Testis (tissue), 3 donors: ENCODE measurements around the gene RARS2. TPM values are rescaled to one million over a fixed set of nuclear protein-coding genes. Genes with fewer than 3 reads are reported as not detected.

Source experiments
- DNase-seq: peaks from one replicate; pipeline ENCODE4 v3.0.0-alpha.2; 2019
- H3K27ac ChIP-seq, 2 donors: fragments of 200-600 bp; sonication (generic); one replicate each; pipeline ENCODE4 v1.5.1; 2019
- H3K27me3 ChIP-seq: fragments of 200-600 bp; sonication (generic); one replicate; pipeline ENCODE4 v1.5.1; 2019
- H3K36me3 ChIP-seq: fragments of 200-600 bp; sonication (generic); one replicate; pipeline ENCODE4 v1.5.1; 2017; ENCODE audit warnings: low read depth; ENCODE audit errors: missing control alignments
- H3K4me1 ChIP-seq: fragments of 200-600 bp; sonication (generic); one replicate; pipeline ENCODE4 v1.5.1; 2019
- H3K4me3 ChIP-seq, 2 donors: fragments of 200-600 bp; sonication (generic); one replicate each; pipeline ENCODE4 v1.5.1; 2017 to 2019
- H3K9me3 ChIP-seq: fragments of 200-600 bp; sonication (generic); one replicate; pipeline ENCODE4 v1.5.1; 2017
- CTCF ChIP-seq, 3 experiments: fragments of 450-650 bp in 2 of 3; fragments of 200-600 bp in 1 of 3; sonication (generic) in 1 of 3; IDR thresholded peaks; one replicate each; pipeline ENCODE4 v1.5.1; 2016 to 2019; ENCODE audit warnings: antibody characterized with exemption in 3 of 3, mild to moderate bottlenecking in 2 of 3, moderate library complexity in 1 of 3
- POLR2A ChIP-seq: fragments of 450-650 bp; IDR thresholded peaks from one replicate; pipeline ENCODE4 v1.6.1; 2017; ENCODE audit warnings: antibody characterized with exemption, mild to moderate bottlenecking, moderate library complexity
- WGBS, 2 donors: methylation state at CpG; one replicate each; pipeline ENCODE4 v1.1.5; 2018; 5-methylcytosine and 5-hydroxymethylcytosine counted together
- intact Hi-C: fragments of 100-400 bp; cut with DNase I; formaldehyde crosslinking; loops from one replicate; pipeline ENCODE4 v1.15.1; 2023; ENCODE audit warnings: low total_unique reads
- polyA plus RNA-seq: library from polyadenylated mRNA; stranded (reverse); fragments of 350-450 nt; fragmentation: Illumina TruSeq; extraction: RNeasy Lipid Tissue Mini Kit (QIAGEN cat#74804); gene quantifications from one replicate; pipeline ENCODE4 v1.2.3, GENCODE V29; 2014; ENCODE audit warnings: low read depth, low replicate concordance; ENCODE audit not compliant: insufficient read depth
- total RNA-seq, 2 donors: library from RNA; depleted of rRNA; stranded (reverse); fragments of >200 nt; gene quantifications; one replicate each; pipeline ENCODE4 v1.2.3, GENCODE V29; 2016

RARS2 gene
- total and polyA plus RNA-seq, 3 donors from 2014 or later: 33.1 to 50.9 (median 35.7) TPM

DNA sequence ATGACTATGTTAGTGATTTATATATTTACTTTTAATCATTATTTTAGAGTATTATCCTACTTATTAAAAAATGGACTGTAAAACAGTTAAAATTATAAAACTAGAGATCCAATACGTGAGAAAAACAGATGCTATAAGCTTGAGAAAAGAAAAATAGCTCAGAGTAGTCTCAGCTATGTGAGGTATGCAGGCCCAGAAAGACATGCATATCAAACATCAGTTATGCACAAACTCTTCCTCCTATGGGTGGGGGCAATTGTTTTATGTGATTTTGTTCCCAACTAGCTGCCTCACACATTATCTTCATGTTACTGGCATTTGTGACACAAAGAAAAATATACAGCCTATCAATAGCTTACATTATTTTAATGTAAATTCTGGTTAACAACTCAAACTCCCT is 28.8 kb downstream of the RARS2 start:
- no peaks in the 10 kb centered on the region for H3K4me1 ChIP-seq
- no peaks in the 10 kb centered on the region for H3K27me3 ChIP-seq
- WGBS, 2 donors: 77 to 87% methylated on average over 1 of the region's 1 CpG
- DNase-seq: no peak
- H3K4me3 ChIP-seq: no peak overlapping the region
- H3K9me3 ChIP-seq: no peaks in the 10 kb centered on the region
- H3K36me3 ChIP-seq: no peaks in the 10 kb centered on the region
- no peak overlapping the region for H3K27ac ChIP-seq
- TF ChIP-seq CTCF (IDR thresholded peaks at IDR 0.05): no peak
- no peak for TF ChIP-seq POLR2A
- intact Hi-C loops: no loop called here

DNA sequence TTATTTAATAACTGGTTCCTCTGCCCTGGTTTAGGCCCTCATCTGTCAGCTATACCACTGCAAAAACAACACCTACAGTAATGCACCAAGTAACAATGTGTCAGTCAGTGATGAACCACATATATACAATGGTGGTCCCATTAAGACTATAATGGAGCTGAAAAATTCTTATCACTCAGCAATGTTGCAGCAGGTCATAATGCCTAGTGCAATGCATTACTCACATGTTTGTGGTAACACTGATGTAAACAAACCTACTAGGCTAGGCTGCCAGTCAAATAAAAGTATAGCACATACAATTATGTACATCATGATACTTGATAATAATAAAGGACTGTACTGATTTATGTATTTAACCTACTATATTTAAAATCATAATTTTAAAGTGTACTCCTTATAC is 31.3 kb downstream of the RARS2 start:
- H3K9me3 ChIP-seq: no peaks in the 10 kb centered on the region
- no peaks in the 10 kb centered on the region for H3K27me3 ChIP-seq
- H3K4me1 ChIP-seq: no peaks in the 10 kb centered on the region
- H3K4me3 ChIP-seq: no peak overlapping the region
- DNase-seq: no peak
- no peaks in the 10 kb centered on the region for H3K36me3 ChIP-seq
- intact Hi-C loops: no loop called here
- TF ChIP-seq CTCF (IDR thresholded peaks at IDR 0.05): no peak
- no peak overlapping the region for H3K27ac ChIP-seq

- no peak overlapping the region for H3K4me3 ChIP-seq
- TF ChIP-seq POLR2A (no peak), CTCF (IDR thresholded peaks at IDR 0.05) (no peak)
- intact Hi-C loops: no loop called here
- no peaks in the 10 kb centered on the region for H3K4me1 ChIP-seq
- no peaks in the 10 kb centered on the region for H3K36me3 ChIP-seq
- H3K27ac ChIP-seq: no peak overlapping the region
- no peaks in the 10 kb centered on the region for H3K9me3 ChIP-seq
- DNase-seq: no peak
- no peaks in the 10 kb centered on the region for H3K27me3 ChIP-seq
Observed at GRCh38 chr6:87555506-87555905, 34.3 kb downstream of the RARS2 start.

- Histone ChIP-seq H3K27me3 (no peaks in the 10 kb centered on the region), H3K27ac (no peak overlapping the region), H3K4me1 (no peaks in the 10 kb centered on the region), H3K4me3 (no peak overlapping the region), H3K36me3 (no peaks in the 10 kb centered on the region), H3K9me3 (no peaks in the 10 kb centered on the region)
- TF ChIP-seq CTCF (IDR thresholded peaks at IDR 0.05) (no peak), POLR2A (no peak)
- DNase-seq: no peak
- WGBS, 2 donors: 85 to 93% methylated on average over 4 of the region's 4 CpGs
- intact Hi-C loops: no loop called here
Observed at GRCh38 chr6:87553159-87553765, 36.5 kb downstream of the RARS2 start.

DNA sequence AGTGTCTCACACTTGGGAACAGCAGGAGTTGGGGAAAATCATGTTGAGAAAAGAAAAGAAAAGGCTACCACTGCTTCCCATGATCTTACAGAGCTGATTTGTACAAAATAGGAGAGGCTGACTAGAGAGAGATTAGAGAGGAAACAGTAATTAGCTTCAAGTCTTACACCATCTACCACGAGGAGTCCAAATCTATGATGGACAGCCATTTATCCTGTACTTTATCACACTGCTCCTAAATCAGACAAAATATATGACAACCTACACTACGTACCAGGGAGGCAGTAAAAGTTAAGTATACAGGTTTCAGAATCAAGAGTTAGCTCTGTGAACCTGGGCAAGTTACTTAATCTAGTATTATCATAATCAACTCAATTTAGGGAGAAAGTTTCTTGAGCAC is 38.0 kb downstream of the RARS2 start:
- WGBS, 2 donors: 83 to 86% methylated on average over 2 of the region's 2 CpGs

More for the DNA sequence above, 38.0 kb downstream of the RARS2 start:
- no peaks in the 10 kb centered on the region for H3K27me3 ChIP-seq
- H3K4me1 ChIP-seq: no peaks in the 10 kb centered on the region
- H3K4me3 ChIP-seq: no peak overlapping the region
- H3K27ac ChIP-seq: no peak overlapping the region
- no peaks in the 10 kb centered on the region for H3K36me3 ChIP-seq
- intact Hi-C loops: no loop called here
- no peak for TF ChIP-seq POLR2A
- TF ChIP-seq CTCF (IDR thresholded peaks at IDR 0.05): no peak
- H3K9me3 ChIP-seq: no peaks in the 10 kb centered on the region
- DNase-seq: no peak
